Measurements from ENCODE around the gene BCKDK.

The BCKDK gene

GRCh38 chr16:31113121-31114120 lies 5.2 kb downstream of the BCKDK start:
- no peak for DNase-seq (ENCODE audit: low read depth, low spot score)
- no peak overlapping the region for H3K4me3 ChIP-seq (ENCODE audit: low read length)

- H3K4me3 ChIP-seq (ENCODE audit: low read length): no peak overlapping the region
- DNase-seq (ENCODE audit: low read depth, low spot score): no peak
These were observed 6.3 kb downstream of the BCKDK start for GRCh38 chr16:31114468-31114867.

- peak; percentile 95 for DNase-seq (ENCODE audit: low read depth, low spot score)
- peak within 1 kb of the TSS; percentile 93 for H3K4me3 ChIP-seq (ENCODE audit: low read length)
These were observed 9.4 kb downstream of the BCKDK start, which contains the start of gene KAT8 for GRCh38 chr16:31117384-31118222. Gene KAT8, plus strand, starts transcription at chr16:31117664. Its CDS starts 18 bp downstream, at chr16:31117682.

- DNase-seq (ENCODE audit: low read depth, low spot score): no peak
- peak overlapping the region; percentile 93 for H3K4me3 ChIP-seq (ENCODE audit: low read length)
These were observed 10.3 kb downstream of the BCKDK start for GRCh38 chr16:31118223-31119155.

GRCh38 chr16:31120129-31120528 lies 11.9 kb downstream of the BCKDK start:
- no peak for DNase-seq (ENCODE audit: low read depth, low spot score)
- no peak overlapping the region for H3K4me3 ChIP-seq (ENCODE audit: low read length)

- no peak overlapping the region for H3K4me3 ChIP-seq (ENCODE audit: low read length)
- DNase-seq (ENCODE audit: low read depth, low spot score): no peak
These were observed 17.7 kb downstream of the BCKDK start for GRCh38 chr16:31125844-31126243.

- DNase-seq (ENCODE audit: low read depth, low spot score): no peak
- H3K4me3 ChIP-seq (ENCODE audit: low read length): no peak overlapping the region
These were observed 19.0 kb downstream of the BCKDK start for GRCh38 chr16:31127182-31127581.

GRCh38 chr16:31128711-31129567 lies 20.8 kb downstream of the BCKDK start:
- no peak overlapping the region for H3K4me3 ChIP-seq (ENCODE audit: low read length)
- no peak for DNase-seq (ENCODE audit: low read depth, low spot score)

GRCh38 chr16:31129568-31130335 lies 21.6 kb downstream of the BCKDK start:
- no peak overlapping the region for H3K4me3 ChIP-seq (ENCODE audit: low read length)
- DNase-seq (ENCODE audit: low read depth, low spot score): no peak

- DNase-seq (ENCODE audit: low read depth, low spot score): no peak
- H3K4me3 ChIP-seq (ENCODE audit: low read length): no peak overlapping the region
These were observed 22.2 kb downstream of the BCKDK start for GRCh38 chr16:31130336-31130891.

- no peak overlapping the region for H3K4me3 ChIP-seq (ENCODE audit: low read length)
- no peak for DNase-seq (ENCODE audit: low read depth, low spot score)
These were observed 22.7 kb downstream of the BCKDK start for GRCh38 chr16:31130899-31131298.

GRCh38 chr16:31131416-31131815 lies 23.2 kb downstream of the BCKDK start:
- no peak overlapping the region for H3K4me3 ChIP-seq (ENCODE audit: low read length)

GRCh38 chr16:31131841-31132271 lies 23.7 kb downstream of the BCKDK start:
- DNase-seq (ENCODE audit: low read depth, low spot score): no peak
- H3K4me3 ChIP-seq (ENCODE audit: low read length): no peak overlapping the region

More at GRCh38 chr16:31131416-31131815, 23.2 kb downstream of the BCKDK start:
- DNase-seq (ENCODE audit: low read depth, low spot score): no peak

- H3K4me3 ChIP-seq (ENCODE audit: low read length): no peak overlapping the region
- no peak for DNase-seq (ENCODE audit: low read depth, low spot score)
These were observed 24.3 kb downstream of the BCKDK start for GRCh38 chr16:31132303-31132979.

- no peak overlapping the region for H3K4me3 ChIP-seq (ENCODE audit: low read length)
- DNase-seq (ENCODE audit: low read depth, low spot score): no peak
These were observed 24.9 kb downstream of the BCKDK start for GRCh38 chr16:31133046-31133501.

- H3K4me3 ChIP-seq (ENCODE audit: low read length): no peak overlapping the region
- DNase-seq (ENCODE audit: low read depth, low spot score): no peak
These were observed 25.9 kb downstream of the BCKDK start for GRCh38 chr16:31134091-31134571.
